ENCODE measurements around the gene KIF7.
A peak's percentile ranks its signal among the peaks of the same experiment; 100 is the strongest.

Gene KIF7

DNA sequence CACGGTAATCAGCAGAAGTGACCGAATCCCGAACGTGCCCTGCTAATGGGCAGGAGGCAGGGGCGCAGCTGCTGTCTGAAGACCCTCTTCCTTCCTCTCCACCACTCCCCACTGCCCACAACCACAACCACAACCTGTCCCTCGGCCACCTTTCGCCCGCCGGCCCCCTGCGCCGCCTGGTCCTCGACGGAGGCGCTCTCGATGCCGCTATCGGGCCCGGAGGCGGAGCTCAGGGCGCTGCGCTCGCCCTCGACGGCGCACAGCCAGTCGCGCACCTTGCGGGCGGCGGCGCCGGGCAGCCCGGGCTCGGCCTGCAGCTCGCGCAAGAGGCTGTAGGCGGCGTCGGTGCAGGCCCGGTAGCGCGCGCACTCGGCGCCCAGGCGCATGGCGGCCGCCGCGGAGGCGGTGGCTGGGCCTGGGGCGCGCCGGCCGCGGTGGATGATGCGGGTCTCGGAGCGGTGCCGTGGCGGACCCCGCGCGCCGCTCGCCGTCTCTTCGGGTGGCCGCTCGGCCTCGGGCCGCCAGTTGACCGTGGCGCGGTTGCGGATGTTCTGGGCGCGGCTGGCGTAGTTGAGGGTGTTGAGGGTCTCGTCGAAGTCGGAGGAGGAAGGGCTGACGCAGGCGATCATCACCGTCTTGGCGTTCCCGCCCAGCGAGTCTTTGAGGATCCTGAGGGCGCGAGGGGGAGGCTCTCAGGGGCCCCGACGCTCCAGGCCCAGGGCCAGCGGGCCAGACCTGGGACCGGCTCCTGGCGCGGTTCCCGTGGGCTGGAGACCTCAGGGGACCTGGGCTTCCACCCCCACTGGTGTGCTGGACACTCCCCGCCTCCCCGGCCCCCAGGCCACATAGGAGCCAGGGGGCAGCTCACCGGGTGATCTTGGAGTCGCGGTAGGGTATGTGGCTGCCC lies 6.9 kb downstream of the KIF7 start:
- H3K4me2 ChIP-seq (ENCODE audit: low read length): no peak overlapping the region
- no peaks in the 10 kb centered on the region for H4K20me1 ChIP-seq (ENCODE audit: insufficient read depth, low read length)
- H3K9ac ChIP-seq (ENCODE audit: low read length): no peak overlapping the region
- no peak overlapping the region for H3K27ac ChIP-seq (ENCODE audit: low read depth, low read length, poor library complexity, severe bottlenecking)
- H3K9me2 ChIP-seq (ENCODE audit: low read depth, low read length): no peaks in the 10 kb centered on the region
- H3K4me1 ChIP-seq (ENCODE audit: insufficient read depth, low read length, severe bottlenecking): no peaks in the 10 kb centered on the region
- no peaks in the 10 kb centered on the region for H3F3A ChIP-seq (ENCODE audit: insufficient read depth, low read length)
- H3K4me3 ChIP-seq (ENCODE audit: low read depth, low read length, poor library complexity, severe bottlenecking): no peak overlapping the region
- H3K9me3 ChIP-seq (ENCODE audit: low read length): no peaks in the 10 kb centered on the region
- no peaks in the 10 kb centered on the region for H3K36me3 ChIP-seq (ENCODE audit: insufficient read depth, low read length)
- no peaks in the 10 kb centered on the region for H3K79me2 ChIP-seq (ENCODE audit: insufficient read depth, low read length)
- H2AFZ ChIP-seq (ENCODE audit: low read length): no peak overlapping the region
- no peak for TF ChIP-seq CTCF (IDR thresholded peaks at IDR 0.05; ENCODE audit: low read length)
- TF ChIP-seq EZH2 (IDR thresholded peaks at IDR 0.05; ENCODE audit: borderline replicate concordance, low read length): no peak
- no peaks in the 10 kb centered on the region for H3K27me3 ChIP-seq (ENCODE audit: insufficient read depth, low read length)

DNA sequence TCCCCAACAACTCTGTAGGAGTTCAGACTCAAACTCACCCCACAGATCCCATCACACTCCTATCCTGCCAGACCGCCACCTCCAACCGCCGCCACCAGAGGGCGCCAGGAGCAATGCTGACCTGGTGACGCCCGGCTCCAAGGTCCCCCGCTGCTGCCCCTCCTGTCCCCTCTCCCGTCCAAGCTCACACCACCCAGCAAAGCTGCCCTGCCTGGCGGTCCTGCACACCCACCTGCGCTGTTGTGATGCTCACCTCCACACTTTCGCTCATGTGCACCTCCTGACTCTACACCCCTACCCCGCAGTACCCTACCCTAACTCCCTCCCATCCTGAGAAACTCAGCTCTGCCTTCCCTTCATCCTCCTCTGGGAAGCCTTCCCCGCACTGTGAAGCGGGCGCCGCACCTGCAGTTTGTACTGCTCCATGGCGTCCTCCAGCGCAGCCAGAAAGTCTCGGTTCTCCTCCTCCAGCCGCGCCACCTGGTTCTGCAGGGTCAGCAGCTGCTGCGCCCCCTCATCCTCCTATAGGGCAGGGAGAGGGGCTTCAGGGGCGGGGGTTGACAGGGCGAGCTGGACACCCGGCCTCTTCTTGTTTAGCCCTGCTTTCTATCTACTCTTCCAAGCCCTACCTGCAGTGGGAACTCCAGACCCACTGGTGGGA lies 7.9 kb downstream of the KIF7 start:
- TF ChIP-seq CTCF (IDR thresholded peaks at IDR 0.05; ENCODE audit: low read length) (peak; percentile 87), EZH2 (IDR thresholded peaks at IDR 0.05; ENCODE audit: borderline replicate concordance, low read length) (no peak)
- Histone ChIP-seq H3K79me2 (ENCODE audit: insufficient read depth, low read length) (no peaks in the 10 kb centered on the region), H3F3A (ENCODE audit: insufficient read depth, low read length) (no peaks in the 10 kb centered on the region), H3K9me3 (ENCODE audit: low read length) (no peaks in the 10 kb centered on the region), H3K27ac (ENCODE audit: low read depth, low read length, poor library complexity, severe bottlenecking) (no peak overlapping the region), H3K4me1 (ENCODE audit: insufficient read depth, low read length, severe bottlenecking) (no peaks in the 10 kb centered on the region), H2AFZ (ENCODE audit: low read length) (no peak overlapping the region), H3K27me3 (ENCODE audit: insufficient read depth, low read length) (no peaks in the 10 kb centered on the region), H4K20me1 (ENCODE audit: insufficient read depth, low read length) (no peaks in the 10 kb centered on the region), H3K4me3 (ENCODE audit: low read depth, low read length, poor library complexity, severe bottlenecking) (no peak overlapping the region), H3K36me3 (ENCODE audit: insufficient read depth, low read length) (no peaks in the 10 kb centered on the region), H3K4me2 (ENCODE audit: low read length) (no peak overlapping the region), H3K9me2 (ENCODE audit: low read depth, low read length) (no peaks in the 10 kb centered on the region), H3K9ac (ENCODE audit: low read length) (no peak overlapping the region)

DNA sequence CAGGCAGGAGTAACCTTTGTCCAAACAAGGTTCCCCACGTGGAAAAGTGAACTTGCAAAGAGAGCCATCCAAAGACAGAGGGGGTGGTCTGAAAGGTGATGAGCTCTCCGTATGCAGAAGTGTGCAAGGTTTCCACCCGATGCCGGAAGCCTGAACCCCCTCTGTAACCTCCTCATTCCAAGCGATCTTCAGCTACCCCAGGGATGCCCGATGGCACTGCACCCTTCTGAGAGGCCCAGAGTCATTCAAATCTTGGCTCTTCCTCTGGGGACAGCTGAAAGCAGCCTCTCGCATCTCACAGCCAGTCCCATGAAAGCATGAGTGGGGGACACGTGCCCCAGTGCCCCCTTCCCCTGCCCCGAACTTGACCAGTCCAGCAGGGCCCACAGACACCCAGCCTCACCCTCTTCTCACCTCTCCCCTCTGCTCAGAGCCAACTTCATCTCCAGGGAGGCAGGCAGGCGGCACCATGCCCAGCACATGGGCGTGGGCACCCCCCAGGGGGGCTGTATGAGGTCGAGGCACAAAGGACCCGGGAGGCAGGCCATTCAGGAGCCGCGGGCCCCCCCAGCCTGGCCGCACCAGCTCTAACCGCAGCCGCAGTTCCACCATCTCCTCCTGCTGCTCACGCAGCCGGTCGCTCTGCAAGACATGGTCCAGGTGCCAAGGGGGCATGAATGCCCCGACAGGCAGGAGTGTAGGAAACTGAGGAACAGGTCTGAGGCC lies 8.7 kb downstream of the KIF7 start:
- TF ChIP-seq CTCF (IDR thresholded peaks at IDR 0.05; ENCODE audit: low read length): no peak
- TF ChIP-seq EZH2 (IDR thresholded peaks at IDR 0.05; ENCODE audit: borderline replicate concordance, low read length): no peak
- no peak overlapping the region for H3K9ac ChIP-seq (ENCODE audit: low read length)
- H2AFZ ChIP-seq (ENCODE audit: low read length): no peak overlapping the region
- no peak overlapping the region for H3K27ac ChIP-seq (ENCODE audit: low read depth, low read length, poor library complexity, severe bottlenecking)
- no peaks in the 10 kb centered on the region for H3K9me3 ChIP-seq (ENCODE audit: low read length)
- H4K20me1 ChIP-seq (ENCODE audit: insufficient read depth, low read length): no peaks in the 10 kb centered on the region
- no peak overlapping the region for H3K4me3 ChIP-seq (ENCODE audit: low read depth, low read length, poor library complexity, severe bottlenecking)
- no peaks in the 10 kb centered on the region for H3F3A ChIP-seq (ENCODE audit: insufficient read depth, low read length)
- no peak overlapping the region for H3K4me2 ChIP-seq (ENCODE audit: low read length)
- H3K4me1 ChIP-seq (ENCODE audit: insufficient read depth, low read length, severe bottlenecking): no peaks in the 10 kb centered on the region
- no peaks in the 10 kb centered on the region for H3K36me3 ChIP-seq (ENCODE audit: insufficient read depth, low read length)
- no peaks in the 10 kb centered on the region for H3K79me2 ChIP-seq (ENCODE audit: insufficient read depth, low read length)
- H3K27me3 ChIP-seq (ENCODE audit: insufficient read depth, low read length): no peaks in the 10 kb centered on the region
- H3K9me2 ChIP-seq (ENCODE audit: low read depth, low read length): no peaks in the 10 kb centered on the region

Data from OCI-LY1 (cell line).